SJCRH30 (cell line): ENCODE data around the gene ANKRD13A. TPM values are rescaled to one million over a fixed set of nuclear protein-coding genes. Genes with fewer than 3 reads are reported as not detected.
"Not testable (repeated sequence)": the region's sequence is repeated elsewhere in the genome, so short reads cannot be mapped to it uniquely, and the experiment has no call there.

Experiments
- DNase-seq, 2 experiments: peaks; one replicate each; pipeline ENCODE4 v3.0.0-alpha.2; 2015 to 2020
- H3K27ac ChIP-seq: fragments of 250-450 bp; sonication (Bioruptor Pico); 2 replicates; pipeline ENCODE4 v1.5.1; 2020; ENCODE audit warnings: mild to moderate bottlenecking, moderate library complexity
- H3K27me3 ChIP-seq: fragments of 250-450 bp; sonication (Bioruptor Pico); 2 replicates; pipeline ENCODE4 v1.5.1; 2020; ENCODE audit warnings: mild to moderate bottlenecking, moderate library complexity
- H3K36me3 ChIP-seq: fragments of 250-450 bp; sonication (Bioruptor Pico); 2 replicates; pipeline ENCODE4 v1.5.1; 2020; ENCODE audit warnings: mild to moderate bottlenecking, moderate library complexity
- H3K4me1 ChIP-seq: fragments of 250-450 bp; sonication (Bioruptor Pico); 2 replicates; pipeline ENCODE4 v1.5.1; 2020; ENCODE audit warnings: mild to moderate bottlenecking, moderate library complexity
- H3K4me3 ChIP-seq: fragments of 250-450 bp; sonication (Bioruptor Pico); 2 replicates; pipeline ENCODE4 v1.5.1; 2020; ENCODE audit warnings: mild to moderate bottlenecking, moderate library complexity
- H3K9me3 ChIP-seq: fragments of 250-450 bp; sonication (Bioruptor Pico); replicated peaks from 2 replicates; pipeline ENCODE4 v1.5.1; 2020; ENCODE audit warnings: mild to moderate bottlenecking, moderate library complexity
- total RNA-seq: library from RNA; depleted of rRNA; stranded (reverse); fragments of >200 nt; shearing (Covaris generic); gene quantifications from 2 replicates; pipeline ENCODE4 v1.2.3, GENCODE V29; 2014; rRNA removed

Gene ANKRD13A
- total RNA-seq, 1 experiment from 2014 or later: 37.4 TPM

DNA sequence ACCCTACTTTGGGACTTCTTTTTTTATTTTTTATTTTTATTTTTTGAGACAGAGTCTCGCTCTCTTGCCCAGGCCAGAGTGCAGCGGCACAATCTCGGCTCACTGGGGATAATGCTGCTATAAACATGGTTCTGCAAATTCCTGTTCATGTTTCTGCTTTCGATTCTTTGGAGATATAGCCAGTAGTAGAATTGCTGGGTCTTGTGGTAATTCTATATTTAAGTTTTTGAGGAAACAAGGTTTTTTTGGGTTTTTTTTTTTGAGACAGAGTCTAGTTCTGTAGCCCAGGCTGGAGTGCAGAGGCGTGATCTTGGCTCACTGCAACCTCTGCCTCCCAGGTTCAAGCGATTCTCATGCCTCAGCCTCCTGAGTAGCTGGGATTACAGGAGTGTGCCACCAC is 89.0 kb downstream of the ANKRD13A start:
- H3K4me1 ChIP-seq, H3K27me3 ChIP-seq, H3K9me3 ChIP-seq, H3K27ac ChIP-seq, H3K4me3 ChIP-seq, DNase-seq, H3K36me3 ChIP-seq: not testable (repeated sequence)

DNA sequence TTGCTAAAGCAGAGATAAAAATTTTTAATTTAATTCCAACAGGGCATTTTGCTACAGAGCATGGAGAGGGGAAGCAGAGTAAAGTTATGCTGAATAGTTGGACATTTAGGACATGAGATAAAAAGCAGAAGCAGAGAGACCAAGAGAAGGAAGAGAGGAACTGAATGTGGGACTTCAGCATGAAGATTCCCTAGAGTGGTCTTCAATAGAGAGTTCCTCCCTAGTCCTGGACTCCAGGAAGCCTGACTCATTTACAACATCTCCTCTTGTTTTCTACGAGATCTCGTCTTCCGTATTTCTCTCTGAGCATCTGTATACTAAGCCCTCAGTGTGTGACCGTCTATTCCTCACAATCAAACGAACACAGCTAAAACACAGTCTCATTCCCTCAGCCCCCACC is 89.7 kb downstream of the ANKRD13A start:
- DNase-seq: no peak
- Histone ChIP-seq H3K4me1 (no peaks in the 10 kb centered on the region), H3K27ac (no peak overlapping the region)

More for the DNA sequence above, 89.7 kb downstream of the ANKRD13A start:
- no peaks in the 10 kb centered on the region for H3K9me3 ChIP-seq
- H3K27me3 ChIP-seq: no peaks in the 10 kb centered on the region
- H3K36me3 ChIP-seq: no peaks in the 10 kb centered on the region
- H3K4me3 ChIP-seq: no peak overlapping the region

Other genes with a start within 250 kb of the ANKRD13A start
- 2.4 and 2.9 TPM in 2 replicates for gene TRPV4, start 166.0 kb upstream of the ANKRD13A start, total RNA-seq
- 37.4 and 39.9 TPM in 2 replicates for gene GLTP, start 118.9 kb upstream of the ANKRD13A start, total RNA-seq
- gene TCHP, start 99.2 kb upstream of the ANKRD13A start, total RNA-seq: 19.0 and 21.1 TPM in 2 replicates
- gene GIT2, start 3.1 kb upstream of the ANKRD13A start, total RNA-seq: 31.4 and 38.0 TPM in 2 replicates
- gene C12orf76, start 49.1 kb downstream of the ANKRD13A start, total RNA-seq: 12.3 and 13.1 TPM in 2 replicates
- gene IFT81, start 124.9 kb downstream of the ANKRD13A start, total RNA-seq: 15.5 and 16.9 TPM in 2 replicates